Hematopoietic multipotent progenitor cell treated with erythropoietin and hydrocortisone succinate and interleukin-3 and kit ligand, for 17 days (in vitro differentiated cells): ENCODE data around the gene BROX.
"Not testable (repeated sequence)": the region's sequence is repeated elsewhere in the genome, so short reads cannot be mapped to it uniquely, and the experiment has no call there.

ENCODE experiments used
- DNase-seq: peaks from one replicate; pipeline ENCODE4 v3.0.0-alpha.2; 2015; ENCODE audit warnings: low spot score

The BROX gene

GRCh38 chr1:222712253-222713090 lies at the start of gene BROX, which contains the start of gene AIDA:
Gene BROX, plus strand, starts transcription at chr1:222712564. Its CDS starts 3,136 bp downstream, at chr1:222715700.
Gene AIDA, minus strand, starts transcription at chr1:222712491. Its CDS starts 174 bp downstream, at chr1:222712317.
- DNase-seq: peak; percentile 94

GRCh38 chr1:222663431-222663934 lies 48.9 kb upstream of the BROX start:
- DNase-seq: no peak

- no peak for DNase-seq
Observed at GRCh38 chr1:222665964-222666363, 46.4 kb upstream of the BROX start.

- DNase-seq: not testable (repeated sequence)
Observed at GRCh38 chr1:222668184-222668583, 44.2 kb upstream of the BROX start.

GRCh38 chr1:222669107-222669506 lies 43.3 kb upstream of the BROX start:
- DNase-seq: not testable (repeated sequence)

- DNase-seq: no peak
Observed at GRCh38 chr1:222670110-222670509, 42.3 kb upstream of the BROX start.

GRCh38 chr1:222680080-222680479 lies 32.3 kb upstream of the BROX start:
- DNase-seq: no peak

- no peak for DNase-seq
Observed at GRCh38 chr1:222691016-222691415, 21.3 kb upstream of the BROX start.

- DNase-seq: no peak
Observed at GRCh38 chr1:222694927-222695326, 17.4 kb upstream of the BROX start.

- DNase-seq: no peak
Observed at GRCh38 chr1:222696741-222697140, 15.6 kb upstream of the BROX start.

- no peak for DNase-seq
Observed at GRCh38 chr1:222697203-222697602, 15.2 kb upstream of the BROX start.

- DNase-seq: no peak
Observed at GRCh38 chr1:222697826-222698225, 14.5 kb upstream of the BROX start.

- no peak for DNase-seq
Observed at GRCh38 chr1:222702210-222702609, 10.2 kb upstream of the BROX start.

- no peak for DNase-seq
Observed at GRCh38 chr1:222704260-222704659, 8.1 kb upstream of the BROX start.

- DNase-seq: no peak
Observed at GRCh38 chr1:222706815-222707214, 5.5 kb upstream of the BROX start.

GRCh38 chr1:222709700-222710153 lies 2.6 kb upstream of the BROX start:
- DNase-seq: peak; percentile 25

- DNase-seq: peak; percentile 87
Observed at GRCh38 chr1:222711319-222712252, 778 bp upstream of the BROX start.

- peak; percentile 96 for DNase-seq
Observed at GRCh38 chr1:222713091-222713961, 962 bp downstream of the BROX start.

GRCh38 chr1:222716393-222716792 lies 4.0 kb downstream of the BROX start:
- no peak for DNase-seq

GRCh38 chr1:222728746-222729145 lies 16.4 kb downstream of the BROX start:
- no peak for DNase-seq

GRCh38 chr1:222730866-222731265 lies 18.5 kb downstream of the BROX start:
- DNase-seq: no peak
